ENCODE data around the gene SERTAD3. TPM values are rescaled to one million over a fixed set of nuclear protein-coding genes. Genes with fewer than 3 reads are reported as not detected.
A peak's percentile ranks its signal among the peaks of the same experiment; 100 is the strongest.
"Not testable (repeated sequence)": the region's sequence is repeated elsewhere in the genome, so short reads cannot be mapped to it uniquely, and the experiment has no call there.

SERTAD3 gene
- polyA plus RNA-seq, 1 donor (not counting 4 experiments of a cell fraction or from before 2014, with no cell fraction given) = 11.8 TPM

DNA sequence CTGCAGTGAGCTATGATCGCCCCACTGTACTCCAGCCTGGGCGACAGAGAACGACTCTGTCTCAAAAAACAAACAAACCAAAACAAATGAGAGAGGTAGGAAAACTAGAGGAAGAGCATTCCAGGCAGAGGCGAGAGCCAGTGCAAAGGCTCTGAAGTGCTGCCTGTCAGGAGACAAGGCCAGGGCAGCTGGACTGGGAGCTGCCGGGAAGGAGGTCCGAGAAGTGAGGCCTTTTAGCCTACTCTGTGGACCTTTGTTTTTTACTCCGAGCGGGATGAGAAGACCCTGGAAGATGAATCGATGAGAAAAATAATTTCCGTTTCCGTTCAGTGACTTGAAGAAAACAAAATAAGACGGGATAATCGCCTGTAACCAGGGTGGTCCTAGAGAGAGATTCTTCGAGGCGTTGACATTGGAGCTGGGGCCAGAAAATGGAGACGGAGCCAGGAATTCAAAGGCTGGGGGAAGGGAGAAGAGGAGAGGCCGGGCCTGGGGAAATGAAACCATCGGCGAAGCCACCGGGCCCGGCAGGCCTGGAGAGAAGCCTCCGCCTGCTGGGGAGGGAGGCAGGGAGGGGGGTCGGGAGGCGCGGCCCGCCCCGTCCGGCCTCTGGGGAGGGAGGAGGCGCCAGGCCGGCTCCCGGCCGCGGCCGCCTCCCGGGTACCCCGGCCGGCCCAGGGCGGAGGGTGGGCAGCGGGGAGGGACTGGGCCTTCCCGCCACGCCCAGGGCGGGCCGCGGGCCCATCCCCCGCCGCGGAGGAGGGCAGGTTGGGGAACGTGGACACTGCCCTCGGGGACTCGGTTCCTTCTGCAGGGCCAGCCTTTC lies 10.5 kb downstream of the SERTAD3 start:
- no peak for TF ChIP-seq EZH2 (IDR thresholded peaks at IDR 0.05; ENCODE audit: low read length)
- TF ChIP-seq, protein P1, sequence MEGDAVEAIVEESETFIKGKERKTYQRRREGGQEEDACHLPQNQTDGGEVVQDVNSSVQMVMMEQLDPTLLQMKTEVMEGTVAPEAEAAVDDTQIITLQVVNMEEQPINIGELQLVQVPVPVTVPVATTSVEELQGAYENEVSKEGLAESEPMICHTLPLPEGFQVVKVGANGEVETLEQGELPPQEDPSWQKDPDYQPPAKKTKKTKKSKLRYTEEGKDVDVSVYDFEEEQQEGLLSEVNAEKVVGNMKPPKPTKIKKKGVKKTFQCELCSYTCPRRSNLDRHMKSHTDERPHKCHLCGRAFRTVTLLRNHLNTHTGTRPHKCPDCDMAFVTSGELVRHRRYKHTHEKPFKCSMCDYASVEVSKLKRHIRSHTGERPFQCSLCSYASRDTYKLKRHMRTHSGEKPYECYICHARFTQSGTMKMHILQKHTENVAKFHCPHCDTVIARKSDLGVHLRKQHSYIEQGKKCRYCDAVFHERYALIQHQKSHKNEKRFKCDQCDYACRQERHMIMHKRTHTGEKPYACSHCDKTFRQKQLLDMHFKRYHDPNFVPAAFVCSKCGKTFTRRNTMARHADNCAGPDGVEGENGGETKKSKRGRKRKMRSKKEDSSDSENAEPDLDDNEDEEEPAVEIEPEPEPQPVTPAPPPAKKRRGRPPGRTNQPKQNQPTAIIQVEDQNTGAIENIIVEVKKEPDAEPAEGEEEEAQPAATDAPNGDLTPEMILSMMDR (optimal IDR thresholded peaks at IDR 0.05 in 1 of 3, IDR thresholded peaks at IDR 0.05 in 1 of 3, conservative IDR thresholded peaks at IDR 0.05 in 1 of 3; ENCODE audit: extremely low read depth in 1 of 3, insufficient read depth in 2 of 3, low read length in 3 of 3) = no peak
- Histone ChIP-seq H3K4me2 (ENCODE audit: control insufficient read depth, extremely low read depth, insufficient read depth, low read depth, low read length) (peak overlapping the region; percentile 86), H3K27me3 (ENCODE audit: control insufficient read depth, extremely low read depth, insufficient read depth, low read length) (no peaks in the 10 kb centered on the region), H2AFZ (ENCODE audit: control insufficient read depth, low read length) (peak overlapping the region; percentile 84), H3K9ac (ENCODE audit: control insufficient read depth, extremely low read depth, insufficient read depth, low read length) (peak overlapping the region; percentile 80), H4K20me1 (ENCODE audit: control insufficient read depth, extremely low read depth, insufficient read depth, low read length) (no peaks in the 10 kb centered on the region), H3K4me1 (ENCODE audit: control insufficient read depth, extremely low read depth, insufficient read depth, low read length) (peaks cover 11% of the 10 kb centered on the region), H3K4me3 (ENCODE audit: control insufficient read depth in 2 of 3, extremely low read depth in 1 of 3, insufficient read depth in 2 of 3, low read depth in 1 of 3, low read length in 3 of 3) (peak overlapping the region; percentile 23 to 69 (median 60)), H3K9me1 (ENCODE audit: control insufficient read depth, extremely low read depth, insufficient read depth, low read length) (no peaks in the 10 kb centered on the region), H3K36me3 (ENCODE audit: control insufficient read depth in 2 of 2, extremely low read depth in 1 of 2, insufficient read depth in 2 of 2, low read length in 2 of 2) (no peaks in the 10 kb centered on the region), H3K79me2 (ENCODE audit: control insufficient read depth, insufficient read depth, low read length) (no peaks in the 10 kb centered on the region), H3K27ac (ENCODE audit: control insufficient read depth, insufficient read depth, low read length) (peak overlapping the region; percentile 78), H3K9me3 (ENCODE audit: control insufficient read depth, low read depth, low read length) (no peaks in the 10 kb centered on the region)
- peak; percentile 36 for FAIRE-seq
- dilution Hi-C loops (cut with MboI; ENCODE audit: extremely low pct_ligation_motif_present, low sequenced_read_pairs) = no loop called here
- no peak for DNase-seq (ENCODE audit: low read depth, low spot score)

DNA sequence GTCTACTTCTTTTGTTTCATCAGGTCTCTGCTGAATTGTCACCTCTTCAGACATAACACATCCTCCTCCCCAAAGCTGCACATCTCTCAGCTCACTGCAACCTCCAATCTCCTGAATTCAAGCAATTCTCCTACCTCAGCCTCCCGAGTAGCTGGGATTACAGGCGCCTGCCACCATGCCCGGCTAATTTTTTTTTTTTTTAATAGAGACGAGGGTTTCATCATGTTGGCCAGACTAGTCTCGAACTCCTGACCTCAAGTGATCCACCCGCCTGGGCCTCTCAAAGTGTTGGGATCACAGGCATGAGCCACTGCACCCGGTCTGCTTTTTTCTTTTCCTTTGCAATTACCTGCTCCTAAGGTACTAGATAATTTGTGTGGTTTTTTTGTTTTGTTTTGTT lies 11.4 kb downstream of the SERTAD3 start:
- H3K4me2 ChIP-seq (ENCODE audit: control insufficient read depth, extremely low read depth, insufficient read depth, low read depth, low read length) = peak overlapping the region; percentile 86
- H3K9me3 ChIP-seq (ENCODE audit: control insufficient read depth, low read depth, low read length); H3K27me3 ChIP-seq (ENCODE audit: control insufficient read depth, extremely low read depth, insufficient read depth, low read length); DNase-seq (ENCODE audit: low read depth, low spot score); H3K9me1 ChIP-seq (ENCODE audit: control insufficient read depth, extremely low read depth, insufficient read depth, low read length); dilution Hi-C loops (cut with MboI; ENCODE audit: extremely low pct_ligation_motif_present, low sequenced_read_pairs); H3K79me2 ChIP-seq (ENCODE audit: control insufficient read depth, insufficient read depth, low read length); H2AFZ ChIP-seq (ENCODE audit: control insufficient read depth, low read length); H4K20me1 ChIP-seq (ENCODE audit: control insufficient read depth, extremely low read depth, insufficient read depth, low read length); H3K36me3 ChIP-seq (ENCODE audit: control insufficient read depth in 2 of 2, extremely low read depth in 1 of 2, insufficient read depth in 2 of 2, low read length in 2 of 2); FAIRE-seq: not testable (repeated sequence)
- peak overlapping the region; percentile 78 for H3K27ac ChIP-seq (ENCODE audit: control insufficient read depth, insufficient read depth, low read length)
- peaks cover 11% of the 10 kb centered on the region for H3K4me1 ChIP-seq (ENCODE audit: control insufficient read depth, extremely low read depth, insufficient read depth, low read length)
- peak overlapping the region; percentile 80 for H3K9ac ChIP-seq (ENCODE audit: control insufficient read depth, extremely low read depth, insufficient read depth, low read length)
- peak overlapping the region in 2 of 3 experiments; percentile 60 to 69 for H3K4me3 ChIP-seq (ENCODE audit: control insufficient read depth in 2 of 3, extremely low read depth in 1 of 3, insufficient read depth in 2 of 3, low read depth in 1 of 3, low read length in 3 of 3)
